SK-N-DZ (cell line): ENCODE results near the gene CDKL4.
"Not testable (repeated sequence)": the region's sequence is repeated elsewhere in the genome, so short reads cannot be mapped to it uniquely, and the experiment has no call there.

Experiments used
- DNase-seq: peaks from one replicate; pipeline ENCODE4 v3.0.0-alpha.2; 2015; ENCODE audit warnings: low spot score
- small RNA-seq, 2 experiments: library from RNA; depleted of rRNA; stranded (forward); fragments of <200 nt; gene quantifications; one replicate each; pipeline ENCODE3, GENCODE V24; 2014

Gene CDKL4

GRCh38 chr2:39142904-39143605, 100.7 kb downstream of the CDKL4 start:
- no peak for DNase-seq

- DNase-seq: no peak
These were observed 102.2 kb downstream of the CDKL4 start for GRCh38 chr2:39141334-39142271.

GRCh38 chr2:39140948-39141333, 102.8 kb downstream of the CDKL4 start:
- not testable (repeated sequence) for DNase-seq

GRCh38 chr2:39140322-39140847, 103.4 kb downstream of the CDKL4 start:
- DNase-seq: no peak

- DNase-seq: no peak
These were observed 104.1 kb downstream of the CDKL4 start for GRCh38 chr2:39139511-39140237.

GRCh38 chr2:39138837-39139211, 104.9 kb downstream of the CDKL4 start:
- DNase-seq: no peak

- DNase-seq: not testable (repeated sequence)
These were observed 105.5 kb downstream of the CDKL4 start for GRCh38 chr2:39138187-39138836.

- DNase-seq: no peak
These were observed 107.0 kb downstream of the CDKL4 start for GRCh38 chr2:39136799-39137198.

- no peak for DNase-seq
These were observed 108.0 kb downstream of the CDKL4 start for GRCh38 chr2:39135690-39136259.

- no peak for DNase-seq
These were observed 110.4 kb downstream of the CDKL4 start for GRCh38 chr2:39133215-39133851.

GRCh38 chr2:39128919-39129391, 114.8 kb downstream of the CDKL4 start:
- no peak for DNase-seq

- DNase-seq: no peak
These were observed 115.8 kb downstream of the CDKL4 start for GRCh38 chr2:39127973-39128372.

Small RNA genes lying within 50 kb of the gene (small RNA-seq; reads per million reads assigned to genes)
- 0 reads per million in 2 experiments for gene RF00019
- gene RF00272: 0 reads per million in 2 experiments
